ENCODE data around the gene KRTAP10-6. TPM values are rescaled to one million over a fixed set of nuclear protein-coding genes. Genes with fewer than 3 reads are reported as not detected.

Gene KRTAP10-6
- polyA plus RNA-seq, 2 of the 4 experiments (the other 2 are of a cell fraction) = not detected

GRCh38 chr21:44557491-44558328 lies 34.6 kb downstream of the KRTAP10-6 start:
- ATAC-seq = no peak
- H3K9me3 ChIP-seq = no peaks in the 10 kb centered on the region
- H3K4me1 ChIP-seq = no peaks in the 10 kb centered on the region
- no peak for FAIRE-seq
- DNase-seq (ENCODE audit: low read depth in 1 of 2, low spot score in 1 of 2) = no peak
- ChIA-PET POLR2A (no interaction called here), CTCF (interaction anchor here (0.7 to 0.8 kb wide), 2 partner anchors 23 to 41 kb away, joined by 3 to 4 read pairs; partner anchors contain the start of gene KRTAP10-5)
- TF ChIP-seq NR3C1 (IDR thresholded peaks at IDR 0.05) = no peak
- no peak for TF ChIP-seq PBX3 (IDR thresholded peaks at IDR 0.05)
- TF ChIP-seq JUN (IDR thresholded peaks at IDR 0.05) = no peak
- TF ChIP-seq HOXA7 (CRISPR knock-in tag; IDR thresholded peaks at IDR 0.05) = no peak
- no peak for TF ChIP-seq MAZ (IDR thresholded peaks at IDR 0.05; ENCODE audit: borderline replicate concordance, low read depth, low read length)
- TF ChIP-seq MAFK (IDR thresholded peaks at IDR 0.05; ENCODE audit: partially characterized antibody) = no peak
- no peak for TF ChIP-seq BHLHE40 (IDR thresholded peaks at IDR 0.05; ENCODE audit: low read depth, low read length)
- TF ChIP-seq ESRRA (IDR thresholded peaks at IDR 0.05; ENCODE audit: borderline replicate concordance, low read length) = no peak
- no peak for TF ChIP-seq RCOR1 (IDR thresholded peaks at IDR 0.05; ENCODE audit: low read depth, low read length)
- no peak for TF ChIP-seq CEBPB (IDR thresholded peaks at IDR 0.05)
- TF ChIP-seq FOSB (CRISPR knock-in tag; IDR thresholded peaks at IDR 0.05) = no peak
- no peak for TF ChIP-seq RAD21 (conservative IDR thresholded peaks at IDR 0.05 in 1 of 2, IDR thresholded peaks at IDR 0.05 in 1 of 2)
- no peak for TF ChIP-seq RFX5 (IDR thresholded peaks at IDR 0.05)
- TF ChIP-seq KDM1A (IDR thresholded peaks at IDR 0.05; ENCODE audit: low read depth) = no peak
- TF ChIP-seq USF2 (IDR thresholded peaks at IDR 0.05) = no peak
- H3K4me3 ChIP-seq = no peak overlapping the region
- 53% methylated on average over 22 of the region's 30 CpGs for WGBS (ENCODE audit: missing lambda C conversion rate)
- H3K4me2 ChIP-seq = no peak overlapping the region
- H3K27ac ChIP-seq = no peak overlapping the region

- Histone ChIP-seq H3K4me3 (no peak overlapping the region), H3K4me2 (no peak overlapping the region), H3K9me3 (no peaks in the 10 kb centered on the region), H3K27ac (no peak overlapping the region), H3K4me1 (no peaks in the 10 kb centered on the region)
- WGBS (ENCODE audit: missing lambda C conversion rate) = 77% methylated on average over 9 of the region's 9 CpGs
- ChIA-PET CTCF (interaction anchor here (0.7 to 0.8 kb wide), 2 partner anchors 23 to 41 kb away, joined by 3 to 4 read pairs; partner anchors contain the start of gene KRTAP10-5), POLR2A (no interaction called here)
- DNase-seq (ENCODE audit: low read depth in 1 of 2, low spot score in 1 of 2) (no peak), ATAC-seq (no peak), FAIRE-seq (no peak)
- TF ChIP-seq REST (IDR thresholded peaks at IDR 0.05) (no peak), BCL3 (IDR thresholded peaks at IDR 0.05) (no peak), BHLHE40 (IDR thresholded peaks at IDR 0.05; ENCODE audit: low read depth, low read length) (no peak), CEBPB (IDR thresholded peaks at IDR 0.05) (no peak), ESRRA (IDR thresholded peaks at IDR 0.05; ENCODE audit: borderline replicate concordance, low read length) (no peak), KDM1A (IDR thresholded peaks at IDR 0.05; ENCODE audit: low read depth) (no peak), ELK1 (IDR thresholded peaks at IDR 0.05; ENCODE audit: low read depth, low read length) (no peak), CHD2 (IDR thresholded peaks at IDR 0.05; ENCODE audit: low read length, partially characterized antibody) (no peak), ATOH8 (CRISPR knock-in tag; IDR thresholded peaks at IDR 0.05; ENCODE audit: low read depth) (no peak), NR3C1 (IDR thresholded peaks at IDR 0.05) (no peak), MAX (IDR thresholded peaks at IDR 0.05) (no peak), CTCF (IDR thresholded peaks at IDR 0.05) (no peak), GATA3 (IDR thresholded peaks at IDR 0.05; ENCODE audit: borderline replicate concordance) (no peak)
Observed at GRCh38 chr21:44556879-44557278, 35.4 kb downstream of the KRTAP10-6 start.
